WTC11 (cell line): Measurements from ENCODE around the gene GALNT7. TPM values are rescaled to one million over a fixed set of nuclear protein-coding genes. Genes with fewer than 3 reads are reported as not detected.

Experiments used
- ATAC-seq: fragments of 200-7000 bp; cut with Tn5 transposase; 2 replicates; pipeline ENCODE4 v1.10.0; 2021; ENCODE audit warnings: mild to moderate bottlenecking, moderate library complexity
- CTCF ChIA-PET: fragments of 300-600 bp; sonication (Branson Sonifier 250); formaldehyde crosslinking; loops from one replicate; lab custom pipeline; 2021; ENCODE audit warnings: antibody characterized with exemption; lab: Charles Lee
- POLR2A ChIA-PET: fragments of 350-600 bp; sonication (Branson Sonifier 250); formaldehyde crosslinking; loops from one replicate; lab custom pipeline; 2021; ENCODE audit warnings: antibody characterized with exemption; lab: Charles Lee
- DNase-seq: peaks from one replicate; pipeline ENCODE4 v3.0.0; 2021; ENCODE audit warnings: low spot score
- H3K27ac Mint-ChIP-seq: 2 replicates; pipeline ENCODE4 v1.8.0; 2021; ENCODE audit warnings: mixed read lengths
- H3K27me3 Mint-ChIP-seq: 2 replicates; pipeline ENCODE4 v1.8.0; 2021; ENCODE audit warnings: low read depth, mild to moderate bottlenecking, moderate library complexity, mixed read lengths
- H3K36me3 Mint-ChIP-seq: 2 replicates; pipeline ENCODE4 v1.8.0; 2021; ENCODE audit warnings: mixed read lengths
- H3K4me1 Mint-ChIP-seq: 2 replicates; pipeline ENCODE4 v1.8.0; 2022; ENCODE audit warnings: mixed read lengths
- H3K4me3 Mint-ChIP-seq: 2 replicates; pipeline ENCODE4 v1.8.0; 2021; ENCODE audit warnings: mild to moderate bottlenecking, moderate library complexity, mixed read lengths
- H3K9me3 Mint-ChIP-seq: 2 replicates; pipeline ENCODE4 v1.8.0; 2021; ENCODE audit warnings: mixed read lengths
- ARID4B ChIP-seq: sonication (generic); formaldehyde crosslinking; IDR thresholded peaks from 2 replicates; pipeline ENCODE4 v1.8.0; 2023; ENCODE audit warnings: missing genetic modification reagents, mild to moderate bottlenecking, borderline replicate concordance
- CREM ChIP-seq: sonication (generic); formaldehyde crosslinking; IDR thresholded peaks from 2 replicates; pipeline ENCODE4 v1.8.1; 2022; ENCODE audit warnings: mild to moderate bottlenecking, missing genetic modification reagents, moderate library complexity
- CTCF ChIP-seq: fragments of 200-600 bp; IDR thresholded peaks from 2 replicates; pipeline ENCODE4 v1.8.0; 2022; ENCODE audit warnings: antibody characterized with exemption
- ETV6 ChIP-seq: sonication (generic); formaldehyde crosslinking; IDR thresholded peaks from 2 replicates; pipeline ENCODE4 v1.8.1; 2022; ENCODE audit warnings: mild to moderate bottlenecking, missing genetic modification reagents
- FOXK1 ChIP-seq: sonication (generic); formaldehyde crosslinking; IDR thresholded peaks from 2 replicates; pipeline ENCODE4 v1.8.0; 2022; ENCODE audit warnings: mild to moderate bottlenecking, moderate library complexity, missing genetic modification reagents
- FOXP1 ChIP-seq: sonication (generic); formaldehyde crosslinking; IDR thresholded peaks from 2 replicates; pipeline ENCODE4 v1.8.0; 2022; ENCODE audit warnings: missing genetic modification reagents, mild to moderate bottlenecking, moderate library complexity, borderline replicate concordance
- GRHL2 ChIP-seq: fragments of 250-450 bp; sonication (Bioruptor Pico); IDR thresholded peaks from 2 replicates; pipeline ENCODE4 v1.8.0; 2022; ENCODE audit warnings: mild to moderate bottlenecking, moderate library complexity; ENCODE audit not compliant: insufficient replicate concordance, severe bottlenecking
- GTF2I ChIP-seq: fragments of 250-450 bp; sonication (Bioruptor Pico); conservative IDR thresholded peaks from 2 replicates; pipeline ENCODE4 v1.4.0; 2021; ENCODE audit warnings: mild to moderate bottlenecking
- HMGA2 ChIP-seq: fragments of 250-450 bp; sonication (Bioruptor Pico); IDR thresholded peaks from 2 replicates; pipeline ENCODE4 v1.4.0; 2021; ENCODE audit warnings: mild to moderate bottlenecking, moderate library complexity
- NR3C1 ChIP-seq: sonication (generic); formaldehyde crosslinking; conservative IDR thresholded peaks from 2 replicates; pipeline ENCODE4 v1.8.1; 2023; ENCODE audit warnings: low read depth, mild to moderate bottlenecking, missing genetic modification reagents
- SMAD3 ChIP-seq: sonication (generic); formaldehyde crosslinking; IDR thresholded peaks from 2 replicates; pipeline ENCODE4 v1.8.0; 2022; ENCODE audit warnings: missing genetic modification reagents, mild to moderate bottlenecking, borderline replicate concordance
- TEAD1 ChIP-seq: sonication (generic); formaldehyde crosslinking; IDR thresholded peaks from 2 replicates; pipeline ENCODE4 v1.8.0; 2022; ENCODE audit warnings: mild to moderate bottlenecking, missing genetic modification reagents
- ZNF138 ChIP-seq: sonication (generic); formaldehyde crosslinking; conservative IDR thresholded peaks from 2 replicates; pipeline ENCODE4 v1.8.1; 2022; ENCODE audit warnings: mild to moderate bottlenecking, moderate library complexity, missing genetic modification reagents
- ZNF425 ChIP-seq: fragments of 250-450 bp; sonication (Bioruptor Pico); conservative IDR thresholded peaks from 2 replicates; pipeline ENCODE4 v1.9.0; 2021; ENCODE audit warnings: mild to moderate bottlenecking
- ZNF532 ChIP-seq: fragments of 250-450 bp; sonication (Bioruptor Pico); IDR thresholded peaks from 2 replicates; pipeline ENCODE4 v1.9.0; 2021; ENCODE audit warnings: mild to moderate bottlenecking, borderline replicate concordance
- ZSCAN18 ChIP-seq: fragments of 250-450 bp; sonication (Bioruptor Pico); IDR thresholded peaks from 2 replicates; pipeline ENCODE4 v2.1.2; 2022; ENCODE audit warnings: mild to moderate bottlenecking, moderate library complexity
- total RNA-seq: library from RNA; stranded (reverse); gene quantifications from 3 replicates; pipeline ENCODE4 v1.2.3, GENCODE V29; 2021

Gene GALNT7
- total RNA-seq, 1 experiment from 2014 or later = 86.9 TPM

- TF ChIP-seq ZNF138 (CRISPR knock-in tag) = no peak
- TF ChIP-seq CREM = no peak
These were observed 8.8 kb upstream of the GALNT7 start (continued) for GRCh38 chr4:173159791-173160190.

- Mint-ChIP-seq H3K4me1 (peaks cover 3% of the 10 kb centered on the region), H3K36me3 (peaks cover 15% of the 10 kb centered on the region)
- ATAC-seq = no peak
These were observed 7.7 kb upstream of the GALNT7 start for GRCh38 chr4:173160871-173161270.

More at GRCh38 chr4:173160871-173161270, 7.7 kb upstream of the GALNT7 start:
- CTCF ChIA-PET = interaction anchor here (1.0 to 1.3 kb wide), 3 partner anchors 136 to 147 kb away, joined by 3 to 5 read pairs (median 3); no protein-coding TSS in a partner anchor
- no peaks in the 10 kb centered on the region for H3K9me3 Mint-ChIP-seq
- TF ChIP-seq ETV6 (CRISPR knock-in tag) (no peak), ZNF425 (CRISPR knock-in tag) (no peak), SMAD3 (CRISPR knock-in tag) (no peak), ZNF532 (CRISPR knock-in tag) (no peak), HMGA2 (CRISPR knock-in tag) (no peak), CREM (no peak), NR3C1 (CRISPR knock-in tag) (no peak), GTF2I (CRISPR knock-in tag) (no peak), GRHL2 (no peak), TEAD1 (CRISPR knock-in tag) (no peak), FOXK1 (CRISPR knock-in tag) (no peak), CTCF (no peak), FOXP1 (CRISPR knock-in tag) (no peak), ZSCAN18 (CRISPR knock-in tag) (no peak), ARID4B (CRISPR knock-in tag) (no peak), ZNF138 (CRISPR knock-in tag) (no peak)
- TF ChIP-seq, all 79 proteins: peak for 0
- Mint-ChIP-seq H3K4me3 (no peak overlapping the region), H3K27me3 (no peaks in the 10 kb centered on the region), H3K27ac (no peak overlapping the region)
- DNase-seq = no peak
- POLR2A ChIA-PET = no interaction called here
